Smooth muscle cell (in vitro differentiated cells): Measurements from ENCODE around the gene SCNN1A. TPM values are rescaled to one million over a fixed set of nuclear protein-coding genes. Genes with fewer than 3 reads are reported as not detected.

Experiments
- DNase-seq: peaks from one replicate; lab custom pipeline; 2025; ENCODE audit not compliant: unreplicated experiment; lab: John Stamatoyannopoulos, UW
- H2AFZ ChIP-seq: fragments of 200-600 bp; sonication (generic); 2 replicates; pipeline ENCODE4 v1.6.0; 2016; ENCODE audit warnings: antibody characterized with exemption, low read depth, mild to moderate bottlenecking
- H3F3A ChIP-seq: fragments of 200-600 bp; sonication (generic); 2 replicates; pipeline ENCODE4 v1.6.0; 2017; ENCODE audit warnings: antibody characterized with exemption, low read depth
- H3K27ac ChIP-seq: fragments of 200-600 bp; sonication (generic); 2 replicates; pipeline ENCODE4 v1.5.1; 2016; ENCODE audit warnings: low read depth, mild to moderate bottlenecking
- H3K27me3 ChIP-seq: fragments of 200-600 bp; sonication (generic); 2 replicates; pipeline ENCODE4 v1.6.1; 2016; ENCODE audit warnings: low read depth, mild to moderate bottlenecking
- H3K36me3 ChIP-seq: fragments of 200-600 bp; sonication (generic); 2 replicates; pipeline ENCODE4 v1.5.1; 2016; ENCODE audit warnings: low read depth
- H3K4me1 ChIP-seq: fragments of 200-600 bp; sonication (generic); 2 replicates; pipeline ENCODE4 v1.5.1; 2016; ENCODE audit warnings: low read depth
- H3K4me2 ChIP-seq: fragments of 200-600 bp; sonication (generic); 2 replicates; pipeline ENCODE4 v1.6.0; 2016; ENCODE audit warnings: mild to moderate bottlenecking
- H3K4me3 ChIP-seq: fragments of 200-600 bp; sonication (generic); 2 replicates; pipeline ENCODE4 v1.5.1; 2016; ENCODE audit warnings: mild to moderate bottlenecking
- H3K79me2 ChIP-seq: fragments of 200-600 bp; sonication (generic); 2 replicates; pipeline ENCODE4 v1.6.0; 2016; ENCODE audit warnings: low read depth, mild to moderate bottlenecking
- H3K9ac ChIP-seq: fragments of 200-600 bp; sonication (generic); 2 replicates; pipeline ENCODE4 v1.6.0; 2016; ENCODE audit warnings: low read depth
- H3K9me3 ChIP-seq: fragments of 200-600 bp; sonication (generic); replicated peaks from 2 replicates; pipeline ENCODE4 v1.5.1; 2016; ENCODE audit warnings: low read depth
- H4K20me1 ChIP-seq: fragments of 200-600 bp; sonication (generic); 2 replicates; pipeline ENCODE4 v1.6.0; 2016; ENCODE audit warnings: low read depth
- CTCF ChIP-seq: fragments of 200-600 bp; sonication (generic); IDR thresholded peaks from 2 replicates; pipeline ENCODE4 v1.5.1; 2017; ENCODE audit warnings: borderline replicate concordance, mild to moderate bottlenecking, antibody characterized with exemption; ENCODE audit not compliant: insufficient read depth, poor library complexity, severe bottlenecking
- WGBS: methylation state at CpG from one replicate; pipeline ENCODE4 v1.1.7; 2016; ENCODE audit warnings: low lambda C conversion rate; 5-methylcytosine and 5-hydroxymethylcytosine counted together
- polyA plus RNA-seq: library from polyadenylated mRNA; unstranded; fragments of >200 nt; fragmentation: Nextera tagmentation; extraction: Ambion mirVana; gene quantifications from 2 replicates; pipeline ENCODE4 v1.2.1, GENCODE V29; 2016
- total RNA-seq: library from RNA; depleted of rRNA; stranded (reverse); fragments of >200 nt; gene quantifications from 2 replicates; pipeline ENCODE4 v1.2.3, GENCODE V29; 2014

The SCNN1A gene
- total and polyA plus RNA-seq, 2 experiments from 2014 or later, result 0.57 to 1.3 TPM

GRCh38 chr12:6343518-6343917 is 31.8 kb downstream of the SCNN1A start:
- H3K9me3 ChIP-seq, result no peaks in the 10 kb centered on the region
- peaks cover 20% of the 10 kb centered on the region for H4K20me1 ChIP-seq
- H3F3A ChIP-seq, result peaks cover 21% of the 10 kb centered on the region
- no peak for TF ChIP-seq CTCF
- peak overlapping the region; percentile 70 for H2AFZ ChIP-seq
- no peak overlapping the region for H3K4me2 ChIP-seq
- H3K4me1 ChIP-seq, result peaks cover 17% of the 10 kb centered on the region
- H3K27ac ChIP-seq, result peak overlapping the region; percentile 98
- H3K4me3 ChIP-seq, result no peak overlapping the region
- H3K27me3 ChIP-seq, result no peaks in the 10 kb centered on the region
- no peak overlapping the region for H3K9ac ChIP-seq
- no peaks in the 10 kb centered on the region for H3K36me3 ChIP-seq
- DNase-seq, result no peak
- 52% methylated on average over 5 of the region's 5 CpGs for WGBS
- peaks cover 38% of the 10 kb centered on the region for H3K79me2 ChIP-seq

- Histone ChIP-seq H3F3A (peaks cover 21% of the 10 kb centered on the region), H3K36me3 (no peaks in the 10 kb centered on the region), H3K9ac (peak overlapping the region; percentile 94), H3K27ac (peak overlapping the region; percentile 98), H3K4me2 (peak overlapping the region; percentile 90), H3K4me1 (peaks cover 29% of the 10 kb centered on the region), H3K79me2 (peaks cover 50% of the 10 kb centered on the region), H4K20me1 (peaks cover 28% of the 10 kb centered on the region), H3K9me3 (no peaks in the 10 kb centered on the region), H3K4me3 (peak overlapping the region; percentile 70), H2AFZ (peak overlapping the region; percentile 29), H3K27me3 (no peaks in the 10 kb centered on the region)
- TF ChIP-seq CTCF, result no peak
- 33% methylated on average over 7 of the region's 7 CpGs for WGBS
- DNase-seq, result no peak
Observed at GRCh38 chr12:6342140-6342889, 33.0 kb downstream of the SCNN1A start.

DNA sequence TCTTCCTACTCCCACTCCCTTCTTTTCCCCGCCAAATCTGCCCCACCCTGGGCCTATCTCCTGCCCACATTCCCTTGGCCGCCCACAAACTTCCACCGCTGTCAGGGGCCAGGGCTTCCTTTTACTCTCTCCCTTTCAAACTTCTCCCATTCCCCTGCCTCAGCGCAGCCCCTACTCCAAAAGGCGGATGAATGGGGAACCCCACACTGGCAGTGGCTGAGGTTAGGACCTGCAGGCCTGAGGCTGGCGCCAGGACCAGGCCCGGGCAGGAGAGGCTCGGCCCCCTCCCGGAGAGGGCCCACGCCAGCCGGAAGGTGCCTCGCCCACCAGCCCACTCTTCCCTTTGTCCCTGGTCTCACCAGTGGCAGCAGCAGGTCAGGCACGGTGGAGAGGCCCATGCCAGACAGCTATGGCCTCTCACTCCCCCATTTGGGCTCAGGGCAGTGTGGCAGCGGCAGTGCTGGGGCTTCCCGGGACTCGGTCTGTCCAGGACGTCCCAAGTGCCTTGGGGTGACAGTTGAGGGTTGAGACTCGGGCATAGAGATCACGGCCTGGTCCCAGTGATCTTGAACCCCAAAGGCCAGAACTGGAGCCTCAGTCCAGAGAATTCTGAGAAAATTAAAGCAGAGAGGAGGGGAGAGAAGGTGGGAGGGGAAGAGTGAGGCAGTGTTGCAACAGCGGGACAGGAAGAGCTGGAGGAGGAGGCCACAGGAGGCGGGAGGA is 33.8 kb downstream of the SCNN1A start, which contains the start of gene TNFRSF1A:
Gene TNFRSF1A (minus strand): TSS at position 660 of the 723 bp plus-strand sequence. CDS start 262 bp downstream, at position 398.
- Histone ChIP-seq H3K9ac (peak within 1 kb of the TSS; percentile 94), H3K9me3 (no peaks in the 10 kb centered on the region), H3K27ac (peak within 1 kb of the TSS; percentile 98), H3K4me1 (peaks cover 36% of the 10 kb centered on the region), H3K36me3 (no peaks in the 10 kb centered on the region), H3K79me2 (peaks cover 56% of the 10 kb centered on the region), H4K20me1 (peaks cover 28% of the 10 kb centered on the region), H3K4me3 (peak within 1 kb of the TSS; percentile 70), H3F3A (peaks cover 27% of the 10 kb centered on the region), H2AFZ (peak within 1 kb of the TSS; percentile 29), H3K4me2 (peak within 1 kb of the TSS; percentile 90), H3K27me3 (no peaks in the 10 kb centered on the region)
- no peak for TF ChIP-seq CTCF
- DNase-seq, result no peak
- WGBS, result under 1% methylated on average over 18 of the region's 21 CpGs
